HG02885 (cell line): Measurements from ENCODE around the gene YPEL1.
"Not testable (repeated sequence)": the region's sequence is repeated elsewhere in the genome, so short reads cannot be mapped to it uniquely, and the experiment has no call there.

ENCODE experiments used
- ATAC-seq: cut with Tn5 transposase; IDR thresholded peaks from one replicate; pipeline ENCODE4 v1.9.1; 2021; ENCODE audit warnings: mild to moderate bottlenecking; ENCODE audit not compliant: unreplicated experiment, poor library complexity

Gene YPEL1

DNA sequence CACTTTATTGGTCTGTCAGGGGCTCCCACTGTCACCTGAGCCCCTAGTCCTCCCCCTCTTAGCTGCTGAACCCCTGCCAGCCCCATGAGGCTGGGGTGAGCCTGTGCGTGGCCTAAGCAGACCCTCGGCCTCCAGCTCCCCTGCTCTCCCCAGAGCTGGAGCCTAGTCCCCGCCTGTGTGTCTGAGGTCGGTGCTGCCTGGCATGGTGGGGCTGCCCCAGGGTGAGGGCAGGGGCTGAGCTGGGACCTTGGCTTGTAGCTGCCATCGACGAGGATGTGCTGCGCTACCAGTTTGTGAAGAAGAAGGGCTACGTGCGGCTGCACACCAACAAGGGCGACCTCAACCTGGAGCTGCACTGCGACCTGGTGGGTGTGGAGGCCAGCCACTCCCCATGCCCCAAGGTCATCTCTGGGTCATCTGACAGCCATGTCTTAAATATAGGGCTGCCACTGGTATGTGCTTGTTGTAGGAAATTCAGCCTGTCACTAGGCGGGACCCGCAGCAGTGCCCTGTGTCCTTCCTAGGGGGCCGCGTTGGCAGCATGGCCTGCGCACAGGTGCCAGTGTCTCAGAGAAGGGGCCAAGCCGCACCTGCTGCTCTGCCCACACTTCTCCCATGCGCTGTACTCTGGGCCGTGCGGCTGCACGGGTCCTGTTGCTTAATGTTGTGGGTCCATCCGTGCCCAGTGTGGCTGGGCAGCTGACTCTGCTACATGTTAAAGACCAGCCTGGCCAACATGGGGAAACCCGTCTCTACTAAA is 48.8 kb downstream of the YPEL1 start:
- no peak for ATAC-seq

DNA sequence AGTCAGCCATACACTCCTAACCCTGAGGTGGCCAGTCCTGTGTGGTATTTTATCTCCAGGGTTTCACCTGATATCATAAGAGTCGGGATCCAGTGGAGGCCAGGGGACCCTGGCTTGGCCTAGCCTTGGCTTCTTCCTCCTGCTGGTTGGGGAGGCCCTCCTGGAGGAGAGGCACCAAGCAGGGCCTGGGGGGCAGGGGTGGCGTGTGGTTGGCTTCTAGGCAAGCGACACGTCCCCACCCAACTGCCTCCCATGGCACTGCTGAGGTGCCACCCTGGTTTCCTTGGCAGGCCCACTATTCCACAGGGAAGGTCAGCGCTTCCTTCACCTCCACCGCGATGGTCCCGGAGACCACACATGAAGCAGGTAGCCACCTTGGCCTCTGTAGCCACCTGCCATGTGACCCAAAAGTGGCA is 49.4 kb downstream of the YPEL1 start:
- ATAC-seq = no peak

DNA sequence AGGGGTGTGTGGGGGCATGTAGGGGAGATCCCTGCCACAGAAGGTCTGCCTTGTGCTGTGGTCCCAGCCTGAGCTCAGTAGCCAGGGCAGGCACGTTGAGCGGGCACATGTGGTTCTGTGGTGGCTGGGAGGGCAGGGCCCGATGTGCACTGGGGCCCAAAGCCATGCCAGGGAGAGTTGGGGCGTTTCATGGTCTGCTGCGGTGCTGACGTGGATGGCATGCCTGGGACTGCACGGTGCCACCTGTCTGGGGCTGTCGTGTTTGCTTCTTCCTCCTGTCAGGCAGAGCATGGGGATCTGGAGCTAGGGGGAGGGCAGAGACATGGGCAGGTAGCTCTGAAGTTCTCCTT is 50.5 kb downstream of the YPEL1 start:
- ATAC-seq = no peak

DNA sequence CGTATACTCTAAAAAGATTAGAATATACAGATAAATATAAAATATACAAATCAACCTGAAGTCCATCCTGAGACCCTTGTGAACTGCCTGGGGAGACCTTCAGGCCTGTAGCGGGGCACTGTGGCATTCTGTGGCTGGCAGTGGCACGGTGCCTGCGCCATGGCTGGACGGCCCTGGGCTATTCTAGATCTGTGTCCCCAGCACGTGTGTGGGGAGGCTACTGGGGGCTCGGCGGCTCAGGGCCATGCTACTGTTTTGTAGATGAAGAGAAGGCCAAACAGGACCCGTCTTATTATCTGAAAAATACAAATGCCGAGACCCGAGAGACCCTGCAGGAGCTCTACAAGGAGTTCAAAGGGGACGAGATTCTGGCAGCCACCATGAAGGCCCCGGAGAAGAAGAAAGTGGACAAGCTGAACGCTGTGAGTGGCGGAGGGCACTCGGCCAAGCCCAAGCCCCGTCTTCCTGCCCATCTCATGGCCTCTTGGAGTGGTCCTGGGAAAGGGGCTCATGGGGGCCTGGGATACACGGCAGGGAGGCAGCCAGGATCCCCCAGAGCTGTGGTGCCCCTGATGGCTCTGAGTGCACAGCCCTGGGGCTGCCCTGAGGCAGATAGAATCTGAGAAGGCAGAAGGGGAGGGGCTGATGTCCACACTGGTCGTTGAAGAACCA is 51.0 kb downstream of the YPEL1 start:
- ATAC-seq = no peak

DNA sequence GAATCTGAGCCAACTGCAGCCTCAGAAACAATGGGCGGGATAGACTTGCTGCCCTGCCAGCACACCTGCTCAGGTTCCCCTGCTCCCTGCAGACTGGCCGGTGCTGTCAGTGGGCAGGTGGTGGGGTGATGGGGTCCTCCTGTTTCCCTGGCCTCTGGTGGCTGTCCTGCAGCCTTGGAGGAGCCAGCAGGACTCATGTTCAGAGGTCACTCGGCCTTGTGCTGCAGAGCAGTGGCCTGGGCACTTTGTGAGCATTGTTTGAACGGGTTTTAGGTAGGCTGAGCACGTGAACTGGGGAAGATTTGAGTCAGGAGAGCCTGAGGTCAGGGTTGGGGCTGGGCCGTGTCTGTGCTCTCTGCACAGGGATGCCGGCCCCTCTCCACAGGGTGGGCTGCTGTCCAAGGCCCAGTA is 52.2 kb downstream of the YPEL1 start:
- ATAC-seq = no peak

DNA sequence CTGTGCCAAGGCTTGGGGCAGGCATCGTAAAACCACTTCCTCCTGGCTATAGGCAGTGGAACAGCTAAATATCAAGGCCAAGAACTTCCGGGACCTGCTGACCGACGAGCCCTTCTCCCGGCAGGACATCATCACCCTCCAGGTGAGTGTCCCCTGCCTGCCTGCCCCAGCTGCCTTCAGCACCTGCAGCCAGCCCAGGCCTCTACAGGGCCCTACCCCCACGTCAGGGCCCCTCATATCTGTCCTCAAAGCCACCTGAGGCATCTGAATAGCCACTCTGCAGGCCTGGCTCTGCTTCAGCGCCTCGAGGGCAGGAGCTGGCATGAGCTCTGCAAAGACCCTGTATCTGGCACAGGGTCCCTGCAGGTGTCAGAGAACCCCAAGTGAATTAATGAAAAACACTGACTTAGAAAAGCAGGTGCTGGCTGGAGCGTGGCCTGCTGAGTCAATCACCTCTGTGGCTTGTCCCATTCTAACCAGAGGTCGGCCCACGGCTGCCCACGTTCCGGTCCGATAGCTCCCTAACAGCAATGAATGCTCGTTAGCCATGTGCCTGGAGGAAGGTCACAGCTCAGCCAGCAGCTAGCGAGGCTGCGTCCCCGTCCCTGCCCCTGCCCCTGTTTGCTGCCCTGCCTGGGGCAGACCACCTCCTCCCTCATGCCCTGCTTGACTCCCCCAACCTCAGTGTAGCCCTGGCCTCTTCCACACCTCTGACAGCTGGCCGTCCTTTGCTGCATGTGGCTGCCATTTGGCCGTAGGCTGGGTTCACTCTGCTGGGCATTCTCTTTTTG is 53.0 kb downstream of the YPEL1 start:
- ATAC-seq = no peak

DNA sequence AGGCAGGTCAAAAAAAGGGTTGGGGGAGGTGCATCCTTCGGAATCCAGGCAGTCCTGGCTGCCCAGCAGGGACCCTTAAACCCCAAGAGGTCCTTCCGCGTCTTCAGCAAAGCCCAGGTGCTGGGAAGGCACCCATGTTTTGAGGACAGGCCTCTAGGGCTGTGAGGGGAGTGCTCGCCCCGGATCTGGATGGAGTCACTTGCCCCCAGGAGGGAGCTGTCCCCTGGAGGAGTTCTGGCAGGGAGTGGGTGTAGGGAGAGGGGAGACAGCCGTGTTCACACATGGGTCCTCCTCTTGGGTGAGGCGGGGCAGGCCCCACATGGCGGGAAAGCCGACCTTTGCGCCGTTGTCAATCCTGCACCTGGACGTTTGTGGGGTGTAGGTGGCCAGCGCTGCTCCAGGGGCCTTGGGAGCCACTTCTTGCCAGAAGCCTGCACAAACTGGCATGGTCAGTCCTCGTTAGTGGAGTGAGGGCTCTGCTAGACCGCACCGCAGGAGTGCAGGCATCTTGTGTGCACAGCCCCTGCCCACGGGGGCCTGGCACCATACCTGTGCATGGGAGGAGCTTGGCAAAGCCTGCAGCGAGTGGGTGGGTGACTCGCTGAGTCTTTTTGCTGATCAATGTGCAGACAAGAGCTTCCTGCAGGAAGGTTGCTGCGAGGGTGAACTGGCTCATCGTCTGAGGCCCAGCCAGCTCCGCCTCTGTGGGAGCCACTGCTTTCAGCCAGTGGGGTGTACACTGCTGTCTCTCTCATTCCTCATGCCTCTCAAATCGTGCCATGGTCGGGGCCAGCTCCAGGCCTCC is 53.8 kb downstream of the YPEL1 start:
- ATAC-seq = no peak

DNA sequence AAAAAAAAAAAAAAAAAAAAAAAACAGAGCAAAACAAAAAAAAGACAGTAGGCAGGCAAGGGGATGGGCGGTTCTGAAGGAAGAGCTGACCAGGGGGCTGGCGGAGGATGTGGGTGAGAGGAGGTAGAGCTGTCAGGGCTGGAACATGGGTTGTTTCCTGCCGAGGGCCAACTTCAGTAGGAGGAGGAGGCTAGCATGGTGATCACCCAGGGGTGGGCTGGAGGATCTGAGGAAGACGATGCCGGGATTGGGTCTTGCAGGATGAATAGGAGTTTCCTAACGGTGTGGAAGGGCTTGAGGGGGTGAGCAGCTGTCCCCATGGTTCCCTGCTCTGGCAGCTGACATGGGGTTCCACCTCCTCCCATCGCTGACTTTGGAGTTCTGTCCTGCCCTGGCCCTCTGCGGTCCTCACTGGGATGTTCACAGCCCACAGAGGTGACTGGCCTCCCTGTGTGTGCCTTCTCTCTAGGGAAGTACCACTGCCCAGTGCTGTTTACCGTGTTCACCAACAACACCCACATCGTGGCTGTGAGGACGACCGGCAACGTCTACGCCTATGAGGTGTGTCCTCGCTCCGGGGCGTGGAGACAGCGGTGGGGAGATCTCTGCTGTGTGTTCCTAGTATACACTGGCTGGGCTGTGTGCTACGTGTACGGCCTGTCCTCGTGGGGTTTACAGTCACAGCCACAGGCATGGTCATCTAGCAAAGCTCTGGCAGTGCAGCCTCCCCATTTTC is 54.6 kb downstream of the YPEL1 start:
- ATAC-seq = no peak

DNA sequence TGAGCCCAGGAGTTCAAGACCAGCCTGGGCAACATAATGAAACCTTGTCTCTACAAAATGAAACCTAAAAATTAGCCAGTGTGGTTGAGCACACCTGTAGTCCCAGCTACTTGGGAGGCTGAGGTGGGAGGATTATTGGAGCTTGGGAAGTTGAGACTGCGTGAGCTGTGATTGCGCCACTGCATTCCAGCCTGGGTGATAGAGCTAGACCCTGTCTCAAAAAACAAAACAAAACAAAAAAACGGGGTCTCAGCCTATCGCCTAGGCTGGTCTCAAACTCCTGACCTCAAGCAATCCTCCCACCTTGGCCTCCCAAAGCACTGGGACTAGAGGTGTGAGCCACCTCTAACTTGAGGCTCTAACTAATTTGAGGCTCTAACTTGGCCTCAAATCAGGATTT is 56.2 kb downstream of the YPEL1 start:
- no peak for ATAC-seq

DNA sequence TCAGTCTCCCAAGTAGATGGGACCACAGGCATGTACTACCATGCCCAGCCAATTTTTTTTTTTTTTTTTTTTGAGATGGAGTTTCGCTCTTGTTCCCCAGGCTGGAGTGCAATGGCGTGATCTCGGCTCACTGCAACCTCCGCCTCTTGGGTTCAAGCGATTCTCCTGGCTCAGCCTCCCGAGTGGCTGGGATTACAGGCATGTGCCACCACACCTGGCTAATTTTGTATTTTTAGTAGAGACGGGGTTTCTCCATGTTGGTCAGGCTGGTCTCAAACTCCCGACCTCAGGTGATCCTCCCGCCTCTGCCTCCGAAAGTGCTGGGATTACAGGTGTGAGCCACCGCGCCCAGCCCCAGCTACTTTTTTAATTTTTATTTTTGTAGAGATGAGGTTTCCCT is 56.8 kb downstream of the YPEL1 start:
- ATAC-seq = not testable (repeated sequence)

DNA sequence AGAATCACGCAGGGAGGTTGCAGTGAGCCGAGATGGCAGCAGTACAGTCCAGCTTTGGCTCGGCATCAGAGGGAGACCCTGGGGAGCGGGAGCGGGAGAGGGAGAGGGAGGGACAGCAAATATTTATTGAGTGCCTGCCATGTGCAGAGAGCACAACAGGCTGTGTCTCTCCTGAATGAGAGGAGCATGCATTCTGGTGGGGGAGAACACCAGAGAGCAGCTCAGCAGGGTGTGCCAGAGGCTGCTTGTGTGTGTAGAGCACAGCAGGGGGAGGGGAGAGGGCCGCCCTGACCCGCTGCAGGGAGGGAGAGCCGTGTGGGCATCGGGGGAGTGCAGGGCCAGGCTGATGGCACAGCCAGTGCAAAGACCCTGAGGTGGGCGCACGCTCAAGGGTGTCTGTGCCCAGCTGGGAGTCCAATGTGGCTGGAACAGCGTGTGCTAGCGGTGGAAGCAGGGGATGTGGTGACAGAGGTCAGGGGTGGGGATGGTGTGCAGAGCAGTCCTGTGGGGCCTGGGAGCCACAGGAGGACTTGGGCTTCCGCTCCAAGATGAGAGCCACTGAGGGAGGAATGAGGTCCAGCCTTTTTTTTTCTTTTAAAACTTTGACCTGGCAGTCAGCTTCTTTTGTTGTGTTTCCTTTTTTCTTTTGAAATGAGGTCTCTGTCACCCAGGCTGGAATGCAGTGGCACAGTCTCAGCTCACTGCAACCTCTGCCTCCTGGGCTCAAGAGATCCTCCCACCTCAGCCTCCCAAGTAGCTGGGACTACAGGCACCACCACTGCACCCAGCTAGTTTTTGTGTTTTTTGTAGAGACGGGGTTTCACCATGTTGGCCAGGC is 57.8 kb downstream of the YPEL1 start:
- no peak for ATAC-seq

DNA sequence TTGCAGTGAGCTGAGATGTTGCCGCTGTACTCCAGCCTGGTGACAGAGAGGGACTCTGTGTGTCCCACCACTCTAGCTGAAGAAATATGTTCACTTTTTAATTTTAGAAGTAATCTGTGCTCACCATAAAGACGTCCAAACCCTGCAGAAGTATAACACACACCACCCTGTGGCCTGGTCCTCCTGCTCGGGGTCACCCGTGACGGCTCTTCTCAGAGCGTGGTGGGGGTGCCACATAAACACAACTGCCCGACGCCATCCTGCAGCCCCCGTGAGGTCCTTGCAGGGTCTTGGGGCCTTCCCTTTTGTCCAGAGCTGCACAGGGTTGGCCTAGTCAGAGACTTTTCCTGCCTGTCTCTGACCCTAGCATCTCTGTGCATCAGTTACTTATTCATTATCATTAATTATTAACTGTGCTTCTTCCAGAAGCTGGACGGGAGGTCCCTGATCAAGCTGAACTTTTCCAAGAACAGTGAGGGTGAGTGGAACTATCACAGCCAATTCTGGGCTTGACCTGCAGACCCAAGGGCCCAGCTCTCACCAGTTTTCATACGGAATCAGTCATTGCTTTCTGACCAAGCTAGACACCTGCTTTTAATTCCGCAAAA is 60.9 kb downstream of the YPEL1 start:
- no peak for ATAC-seq

DNA sequence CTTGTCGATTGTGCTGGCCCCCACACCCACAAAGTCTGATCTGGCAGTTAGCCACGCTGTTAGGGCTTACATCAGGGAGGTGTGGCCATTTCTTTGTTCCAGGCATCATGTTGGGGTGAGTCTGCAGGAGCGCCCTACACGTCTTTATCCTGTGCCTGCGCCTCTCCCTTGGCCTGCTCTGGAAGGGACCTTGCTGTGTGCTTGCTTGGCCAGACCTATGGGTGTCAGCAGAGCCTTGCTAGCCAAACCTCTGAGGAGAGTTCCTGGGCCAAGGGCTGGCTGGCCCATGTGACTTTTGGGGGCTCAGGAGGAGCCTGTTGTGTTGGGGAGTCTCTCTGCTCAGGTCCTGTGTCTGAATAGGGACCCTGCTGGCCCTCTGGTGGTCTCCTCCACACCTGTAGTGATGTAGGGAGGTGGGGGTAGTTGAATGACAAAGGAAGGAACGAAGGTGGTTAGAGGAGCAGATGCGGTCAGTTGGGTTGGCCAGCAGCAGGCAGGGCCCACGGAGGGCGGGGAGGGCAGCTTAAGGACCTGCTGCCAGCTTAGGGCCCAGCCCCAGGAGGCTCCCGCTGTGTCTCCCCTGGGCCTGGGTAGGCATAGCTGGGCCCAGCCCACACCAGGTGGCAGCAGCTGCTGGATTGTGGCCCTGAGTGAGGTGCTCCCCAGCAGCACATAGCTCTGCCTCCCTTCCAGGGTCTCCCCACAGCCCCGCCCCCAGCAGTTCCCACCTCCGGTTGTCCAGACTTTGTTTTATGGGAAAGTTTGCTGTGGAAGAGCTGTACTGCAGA is 61.9 kb downstream of the YPEL1 start:
- no peak for ATAC-seq

DNA sequence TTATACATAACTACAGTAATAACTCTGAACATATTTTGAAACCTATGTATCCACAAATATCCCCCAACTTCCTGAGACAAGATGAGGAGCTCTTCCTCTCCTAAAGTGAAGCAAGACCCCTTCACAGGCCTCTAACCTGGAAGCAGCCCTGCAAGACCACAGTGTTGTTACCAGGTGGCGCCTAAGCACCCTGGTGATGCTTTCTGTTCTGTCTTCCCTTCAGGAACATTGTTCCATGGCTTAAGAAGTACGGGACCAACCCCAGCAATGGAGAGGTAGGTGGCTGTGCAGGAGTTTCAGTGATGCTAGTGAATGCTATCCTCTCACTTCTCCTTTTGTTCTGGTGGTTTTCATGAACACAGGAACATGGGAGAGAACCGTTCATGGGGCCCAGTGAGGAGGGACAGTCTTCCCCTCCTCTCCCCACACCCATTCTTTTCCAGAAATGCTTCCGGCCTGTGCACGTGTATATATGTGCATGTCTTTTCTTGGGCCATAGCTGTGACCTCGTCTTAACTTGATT is 63.4 kb downstream of the YPEL1 start:
- no peak for ATAC-seq

DNA sequence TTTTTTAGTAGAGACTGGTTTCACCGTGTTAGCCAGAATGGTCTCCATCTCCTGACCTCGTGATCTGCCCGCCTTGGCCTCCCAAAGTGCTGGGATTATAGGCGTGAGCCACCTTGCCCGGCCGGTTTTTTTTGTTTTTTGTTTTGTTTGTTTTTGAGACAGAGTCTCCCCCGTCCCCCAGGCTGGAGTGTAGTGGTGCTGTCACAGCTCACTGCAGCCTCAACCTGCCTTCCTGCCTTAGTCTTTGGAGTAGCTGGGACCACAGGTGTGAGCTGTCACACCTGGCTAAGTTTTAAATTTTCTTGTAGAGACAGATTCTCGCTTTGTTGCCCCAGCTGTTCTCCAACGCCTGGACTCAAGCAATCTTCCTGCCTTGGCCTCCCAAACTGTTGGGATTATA is 66.6 kb downstream of the YPEL1 start:
- no peak for ATAC-seq

DNA sequence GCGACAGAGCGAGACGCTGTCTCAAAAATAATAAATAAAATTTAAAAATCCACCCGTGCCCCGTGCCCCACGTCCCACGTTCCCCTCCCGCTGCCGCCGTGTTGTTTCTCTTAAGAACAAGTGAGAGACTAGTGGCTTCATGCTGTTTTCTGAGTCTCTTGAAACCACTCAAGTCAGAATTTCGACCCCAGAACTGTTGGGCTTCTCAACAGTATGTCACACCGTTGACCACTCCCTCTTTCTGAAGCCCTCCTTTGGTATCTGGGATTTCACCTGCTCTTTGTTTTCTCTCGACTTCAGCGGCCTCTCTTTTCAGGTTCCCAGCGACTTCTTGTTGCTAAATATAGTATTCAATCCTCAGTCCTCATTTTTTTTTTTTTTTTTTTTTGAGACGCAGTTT is 68.8 kb downstream of the YPEL1 start:
- ATAC-seq = no peak

DNA sequence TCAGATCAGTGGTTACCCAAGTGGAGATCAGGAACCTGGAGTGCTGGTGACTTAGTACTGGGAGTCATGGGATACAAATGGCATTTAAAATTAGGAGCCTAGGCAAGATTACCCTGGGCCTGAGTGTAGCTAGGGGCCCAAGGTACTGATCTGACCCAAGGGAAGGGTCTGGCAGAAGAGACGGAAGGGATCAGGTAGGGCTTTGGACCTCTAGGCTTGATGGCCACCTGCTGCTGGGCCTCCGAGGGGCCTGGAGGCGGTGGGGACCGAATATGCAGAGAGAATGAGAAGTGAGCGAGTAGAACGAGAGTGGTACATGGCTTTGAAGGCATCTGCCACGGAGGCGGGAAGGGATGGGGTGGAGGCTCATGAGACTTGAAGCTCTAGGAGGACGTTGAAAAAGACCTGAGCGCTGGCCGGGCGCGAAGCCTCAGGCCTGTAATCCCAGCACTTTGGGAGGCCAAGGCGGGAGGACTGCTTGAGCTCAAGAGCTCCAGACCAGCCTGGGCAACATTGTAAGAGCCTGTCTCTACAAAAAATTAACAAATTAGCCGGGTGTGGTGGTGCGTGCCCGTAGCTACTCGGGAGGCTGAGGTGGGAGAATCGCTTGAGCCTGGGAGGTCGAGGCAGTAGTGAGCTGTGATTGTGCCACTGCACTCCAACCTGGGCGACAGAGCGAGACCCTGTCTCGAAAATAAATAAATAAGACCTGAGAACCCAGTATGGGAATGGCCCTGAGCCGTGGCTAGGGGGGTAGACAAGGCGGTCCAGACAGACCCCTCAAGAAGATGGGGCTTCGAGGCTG is 70.3 kb downstream of the YPEL1 start:
- ATAC-seq = no peak
